ENCODE data around the gene HIVEP3. TPM values are rescaled to one million over a fixed set of nuclear protein-coding genes. Genes with fewer than 3 reads are reported as not detected.

HIVEP3 gene
- polyA plus RNA-seq, 1 donor (not counting 4 experiments of a cell fraction or from before 2014, with no cell fraction given) = 1.1 TPM

GRCh38 chr1:41700986-41701535, 217.7 kb downstream of the HIVEP3 start:
- H4K20me1 ChIP-seq (ENCODE audit: control insufficient read depth, extremely low read depth, insufficient read depth, low read length) = no peaks in the 10 kb centered on the region
- no peaks in the 10 kb centered on the region for H3K4me1 ChIP-seq (ENCODE audit: control insufficient read depth, extremely low read depth, insufficient read depth, low read length)
- no peak overlapping the region for H3K27ac ChIP-seq (ENCODE audit: control insufficient read depth, insufficient read depth, low read length)
- dilution Hi-C loops (cut with MboI; ENCODE audit: extremely low pct_ligation_motif_present, low sequenced_read_pairs) = no loop called here
- TF ChIP-seq EZH2 (IDR thresholded peaks at IDR 0.05; ENCODE audit: low read length) (no peak), CTCF (optimal IDR thresholded peaks at IDR 0.05 in 1 of 3, IDR thresholded peaks at IDR 0.05 in 1 of 3, conservative IDR thresholded peaks at IDR 0.05 in 1 of 3; ENCODE audit: extremely low read depth in 1 of 3, insufficient read depth in 2 of 3, low read length in 3 of 3) (no peak)
- peaks cover 4% of the 10 kb centered on the region for H3K27me3 ChIP-seq (ENCODE audit: control insufficient read depth, extremely low read depth, insufficient read depth, low read length)
- H3K79me2 ChIP-seq (ENCODE audit: control insufficient read depth, insufficient read depth, low read length) = no peaks in the 10 kb centered on the region
- no peak overlapping the region for H3K4me2 ChIP-seq (ENCODE audit: control insufficient read depth, extremely low read depth, insufficient read depth, low read depth, low read length)
- H2AFZ ChIP-seq (ENCODE audit: control insufficient read depth, low read length) = no peak overlapping the region
- H3K9ac ChIP-seq (ENCODE audit: control insufficient read depth, extremely low read depth, insufficient read depth, low read length) = no peak overlapping the region
- FAIRE-seq = no peak
- no peaks in the 10 kb centered on the region for H3K9me3 ChIP-seq (ENCODE audit: control insufficient read depth, low read depth, low read length)
- H3K36me3 ChIP-seq (ENCODE audit: control insufficient read depth in 2 of 2, extremely low read depth in 1 of 2, insufficient read depth in 2 of 2, low read length in 2 of 2) = no peaks in the 10 kb centered on the region
- DNase-seq (ENCODE audit: low read depth, low spot score) = no peak
- peaks cover 2% of the 10 kb centered on the region for H3K9me1 ChIP-seq (ENCODE audit: control insufficient read depth, extremely low read depth, insufficient read depth, low read length)
- H3K4me3 ChIP-seq (ENCODE audit: control insufficient read depth in 2 of 3, extremely low read depth in 1 of 3, insufficient read depth in 2 of 3, low read depth in 1 of 3, low read length in 3 of 3) = no peak overlapping the region

GRCh38 chr1:41700581-41700980, 218.1 kb downstream of the HIVEP3 start:
- H4K20me1 ChIP-seq (ENCODE audit: control insufficient read depth, extremely low read depth, insufficient read depth, low read length) = no peaks in the 10 kb centered on the region
- H3K27me3 ChIP-seq (ENCODE audit: control insufficient read depth, extremely low read depth, insufficient read depth, low read length) = peaks cover 4% of the 10 kb centered on the region
- H3K79me2 ChIP-seq (ENCODE audit: control insufficient read depth, insufficient read depth, low read length) = no peaks in the 10 kb centered on the region
- no peak for TF ChIP-seq EZH2 (IDR thresholded peaks at IDR 0.05; ENCODE audit: low read length)
- H3K4me2 ChIP-seq (ENCODE audit: control insufficient read depth, extremely low read depth, insufficient read depth, low read depth, low read length) = no peak overlapping the region
- no peaks in the 10 kb centered on the region for H3K36me3 ChIP-seq (ENCODE audit: control insufficient read depth in 2 of 2, extremely low read depth in 1 of 2, insufficient read depth in 2 of 2, low read length in 2 of 2)
- no peak overlapping the region for H3K27ac ChIP-seq (ENCODE audit: control insufficient read depth, insufficient read depth, low read length)
- H3K9me1 ChIP-seq (ENCODE audit: control insufficient read depth, extremely low read depth, insufficient read depth, low read length) = peaks cover 2% of the 10 kb centered on the region
- no peak for FAIRE-seq
- no peak overlapping the region for H3K4me3 ChIP-seq (ENCODE audit: control insufficient read depth in 2 of 3, extremely low read depth in 1 of 3, insufficient read depth in 2 of 3, low read depth in 1 of 3, low read length in 3 of 3)
- H3K9me3 ChIP-seq (ENCODE audit: control insufficient read depth, low read depth, low read length) = no peaks in the 10 kb centered on the region
- H2AFZ ChIP-seq (ENCODE audit: control insufficient read depth, low read length) = no peak overlapping the region
- DNase-seq (ENCODE audit: low read depth, low spot score) = no peak
- dilution Hi-C loops (cut with MboI; ENCODE audit: extremely low pct_ligation_motif_present, low sequenced_read_pairs) = no loop called here
- H3K4me1 ChIP-seq (ENCODE audit: control insufficient read depth, extremely low read depth, insufficient read depth, low read length) = peaks cover under 1% of the 10 kb centered on the region
- no peak overlapping the region for H3K9ac ChIP-seq (ENCODE audit: control insufficient read depth, extremely low read depth, insufficient read depth, low read length)

- H3K27me3 ChIP-seq (ENCODE audit: control insufficient read depth, extremely low read depth, insufficient read depth, low read length) = no peaks in the 10 kb centered on the region
- dilution Hi-C loops (cut with MboI; ENCODE audit: extremely low pct_ligation_motif_present, low sequenced_read_pairs) = no loop called here
- no peaks in the 10 kb centered on the region for H4K20me1 ChIP-seq (ENCODE audit: control insufficient read depth, extremely low read depth, insufficient read depth, low read length)
- H3K4me3 ChIP-seq (ENCODE audit: control insufficient read depth in 2 of 3, extremely low read depth in 1 of 3, insufficient read depth in 2 of 3, low read depth in 1 of 3, low read length in 3 of 3) = no peak overlapping the region
- no peak overlapping the region for H3K4me2 ChIP-seq (ENCODE audit: control insufficient read depth, extremely low read depth, insufficient read depth, low read depth, low read length)
- H3K9ac ChIP-seq (ENCODE audit: control insufficient read depth, extremely low read depth, insufficient read depth, low read length) = no peak overlapping the region
- H3K9me3 ChIP-seq (ENCODE audit: control insufficient read depth, low read depth, low read length) = no peaks in the 10 kb centered on the region
- H3K27ac ChIP-seq (ENCODE audit: control insufficient read depth, insufficient read depth, low read length) = no peak overlapping the region
- DNase-seq (ENCODE audit: low read depth, low spot score) (no peak), FAIRE-seq (no peak)
- no peak overlapping the region for H2AFZ ChIP-seq (ENCODE audit: control insufficient read depth, low read length)
- no peaks in the 10 kb centered on the region for H3K79me2 ChIP-seq (ENCODE audit: control insufficient read depth, insufficient read depth, low read length)
- peaks cover 8% of the 10 kb centered on the region for H3K4me1 ChIP-seq (ENCODE audit: control insufficient read depth, extremely low read depth, insufficient read depth, low read length)
- no peaks in the 10 kb centered on the region for H3K36me3 ChIP-seq (ENCODE audit: control insufficient read depth in 2 of 2, extremely low read depth in 1 of 2, insufficient read depth in 2 of 2, low read length in 2 of 2)
- peaks cover 2% of the 10 kb centered on the region for H3K9me1 ChIP-seq (ENCODE audit: control insufficient read depth, extremely low read depth, insufficient read depth, low read length)
- TF ChIP-seq EZH2 (IDR thresholded peaks at IDR 0.05; ENCODE audit: low read length) (no peak), CTCF (optimal IDR thresholded peaks at IDR 0.05 in 1 of 3, IDR thresholded peaks at IDR 0.05 in 1 of 3, conservative IDR thresholded peaks at IDR 0.05 in 1 of 3; ENCODE audit: extremely low read depth in 1 of 3, insufficient read depth in 2 of 3, low read length in 3 of 3) (no peak)
Measured at GRCh38 chr1:41699861-41700248, 218.9 kb downstream of the HIVEP3 start.

All from keratinocyte (primary cell).